ENCODE results near the gene OLFM3. TPM values are rescaled to one million over a fixed set of nuclear protein-coding genes. Genes with fewer than 3 reads are reported as not detected.

Gene OLFM3
- total and polyA plus RNA-seq, 8 donors = 0.15 to 2.4 TPM; not detected in 6

DNA sequence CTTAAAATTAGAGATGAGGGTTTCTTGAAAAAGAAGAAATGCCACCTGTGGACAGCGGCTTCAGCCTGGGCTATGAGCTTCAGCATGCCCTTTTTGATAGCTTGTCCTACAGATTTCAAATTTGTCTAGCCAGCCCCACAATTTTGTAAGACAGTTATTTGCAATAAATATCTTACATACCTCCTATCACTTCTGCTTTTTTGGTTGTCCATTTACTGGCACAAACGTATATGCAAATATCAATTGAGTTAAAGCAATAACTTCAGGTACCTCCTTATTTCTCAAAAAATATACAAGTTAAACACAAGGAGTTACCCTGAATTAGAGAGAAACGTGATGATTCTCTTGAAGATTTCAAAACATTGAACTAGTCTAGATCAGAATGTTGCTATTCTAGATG is 53.5 kb downstream of the OLFM3 start:
- no peaks in the 10 kb centered on the region for H3K9me3 ChIP-seq
- H3K27ac ChIP-seq = no peak overlapping the region
- TF ChIP-seq EP300 (IDR thresholded peaks at IDR 0.05) = no peak
- WGBS, 5 donors = 55 to 84% (median 58%) methylated on average over 3 of the region's 3 CpGs
- DNase-seq = no peak
- intact Hi-C loops (cut with DNase I; ENCODE audit: low total_unique reads) = no loop called here
- H3K4me3 ChIP-seq = no peak overlapping the region
- no peaks in the 10 kb centered on the region for H3K36me3 ChIP-seq
- no peaks in the 10 kb centered on the region for H3K27me3 ChIP-seq
- no peaks in the 10 kb centered on the region for H3K4me1 ChIP-seq

DNA sequence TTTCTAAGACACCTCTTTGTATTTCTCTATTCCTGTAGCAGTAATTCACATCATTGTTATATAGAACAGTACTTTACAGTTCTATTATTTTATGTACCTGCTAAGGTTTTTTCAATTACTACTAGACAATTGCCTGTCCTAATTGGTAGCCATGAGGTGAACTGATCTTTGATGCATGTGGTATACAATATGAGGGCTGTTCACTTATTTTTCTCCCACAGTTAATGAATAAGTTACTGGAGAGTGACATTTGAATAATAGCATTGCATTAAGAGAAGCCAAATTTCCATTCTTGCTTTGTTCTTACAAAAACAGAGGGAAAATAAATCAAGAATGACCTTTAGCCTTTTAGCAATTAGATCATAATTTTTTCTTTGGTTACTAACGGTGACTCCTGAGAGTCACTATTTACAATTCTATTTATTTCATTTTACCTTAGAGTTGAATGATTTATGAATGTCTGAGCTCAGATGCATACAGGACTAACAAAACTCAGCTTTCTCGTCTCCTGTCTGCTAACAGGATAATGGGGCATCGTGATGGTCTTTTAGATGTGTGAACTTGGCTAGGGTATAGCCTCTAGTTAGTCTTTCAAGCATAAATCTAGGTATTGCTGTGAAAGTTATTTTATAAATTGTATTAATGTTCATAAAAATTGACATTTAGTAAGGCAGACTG is 54.1 kb downstream of the OLFM3 start:
- Histone ChIP-seq H3K36me3 (no peaks in the 10 kb centered on the region), H3K27me3 (no peaks in the 10 kb centered on the region), H3K9me3 (no peaks in the 10 kb centered on the region), H3K27ac (no peak overlapping the region), H3K4me3 (no peak overlapping the region), H3K4me1 (no peaks in the 10 kb centered on the region)
- intact Hi-C loops (cut with DNase I; ENCODE audit: low total_unique reads) = no loop called here
- no peak for DNase-seq
- WGBS, 5 donors = 48 to 57% (median 52%) methylated on average over 3 of the region's 3 CpGs
- no peak for TF ChIP-seq EP300 (IDR thresholded peaks at IDR 0.05)
- TF ChIP-seq POLR2A (IDR thresholded peaks at IDR 0.05) = no peak
- no peak for TF ChIP-seq POLR2AphosphoS5 (IDR thresholded peaks at IDR 0.05)
- TF ChIP-seq CTCF (IDR thresholded peaks at IDR 0.05) = no peak

- Histone ChIP-seq H3K9me3 (no peaks in the 10 kb centered on the region), H3K4me3 (no peak overlapping the region), H3K27ac (no peak overlapping the region), H3K27me3 (no peaks in the 10 kb centered on the region), H3K36me3 (no peaks in the 10 kb centered on the region), H3K4me1 (no peaks in the 10 kb centered on the region)
- intact Hi-C loops (cut with DNase I; ENCODE audit: low total_unique reads) = no loop called here
- WGBS, 5 donors = 0 to 84% (median 53%) methylated on average over 1 of the region's 1 CpG
- TF ChIP-seq EP300 (IDR thresholded peaks at IDR 0.05) (no peak), POLR2AphosphoS5 (IDR thresholded peaks at IDR 0.05) (no peak), POLR2A (IDR thresholded peaks at IDR 0.05) (no peak), CTCF (IDR thresholded peaks at IDR 0.05) (no peak)
- no peak for DNase-seq
These were observed 58.0 kb downstream of the OLFM3 start for GRCh38 chr1:101938681-101939080.

DNA sequence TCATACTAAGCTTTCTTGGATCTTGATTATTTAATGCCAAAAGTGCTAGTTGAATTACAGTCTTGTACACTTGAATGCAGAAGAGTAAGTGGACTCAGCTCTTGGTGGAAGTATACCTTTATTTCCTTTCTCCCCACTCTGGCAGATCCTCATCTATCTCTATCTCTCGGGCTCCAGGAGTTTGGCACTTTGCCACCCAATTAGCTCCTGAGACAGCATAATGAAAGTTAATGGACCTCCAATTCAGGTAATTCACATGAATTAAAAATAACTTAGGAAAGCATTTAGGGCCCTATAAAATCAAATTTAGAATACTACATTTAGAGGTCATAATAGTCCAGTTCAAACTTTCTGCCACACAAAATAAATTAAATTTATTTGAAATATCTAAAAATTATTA is 67.4 kb downstream of the OLFM3 start:
- no peak overlapping the region for H3K4me3 ChIP-seq
- intact Hi-C loops (cut with DNase I; ENCODE audit: low total_unique reads) = no loop called here
- TF ChIP-seq EP300 (IDR thresholded peaks at IDR 0.05) (no peak), POLR2A (IDR thresholded peaks at IDR 0.05) (no peak), CTCF (IDR thresholded peaks at IDR 0.05) (no peak), POLR2AphosphoS5 (IDR thresholded peaks at IDR 0.05) (no peak)
- H3K9me3 ChIP-seq = no peaks in the 10 kb centered on the region
- peak in 1 of 2 donors; percentile 6 for DNase-seq
- no peak overlapping the region for H3K27ac ChIP-seq
- no peaks in the 10 kb centered on the region for H3K27me3 ChIP-seq
- H3K36me3 ChIP-seq = no peaks in the 10 kb centered on the region
- H3K4me1 ChIP-seq = no peaks in the 10 kb centered on the region
- 30 to 76% (median 49%) methylated on average over 1 of the region's 1 CpG for WGBS, 5 donors

DNA sequence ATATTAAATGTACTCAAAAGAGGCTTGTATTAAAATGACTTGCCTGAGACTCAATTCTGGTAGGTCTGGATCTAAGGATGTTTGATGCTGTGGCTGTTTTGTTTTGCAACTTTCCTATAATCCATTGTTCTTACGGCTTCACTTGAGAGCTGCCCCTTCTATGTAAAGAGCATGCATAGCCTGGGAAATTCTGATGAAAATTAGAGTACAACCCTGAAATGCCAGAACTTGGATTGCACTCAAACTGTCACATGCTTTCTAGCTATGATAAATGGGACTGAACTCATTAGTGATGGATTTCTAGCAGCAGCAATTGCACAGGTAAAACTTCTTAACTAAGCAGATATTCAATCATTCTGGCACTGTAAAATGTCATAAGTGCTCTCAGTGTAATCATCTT is 67.9 kb downstream of the OLFM3 start:
- peak in 1 of 2 donors; percentile 14 for DNase-seq
- Histone ChIP-seq H3K9me3 (no peaks in the 10 kb centered on the region), H3K27me3 (no peaks in the 10 kb centered on the region), H3K27ac (no peak overlapping the region), H3K4me3 (no peak overlapping the region), H3K4me1 (no peaks in the 10 kb centered on the region), H3K36me3 (no peaks in the 10 kb centered on the region)
- no peak for TF ChIP-seq POLR2AphosphoS5 (IDR thresholded peaks at IDR 0.05)
- TF ChIP-seq POLR2A (IDR thresholded peaks at IDR 0.05) = no peak
- no peak for TF ChIP-seq EP300 (IDR thresholded peaks at IDR 0.05)
- no peak for TF ChIP-seq CTCF (IDR thresholded peaks at IDR 0.05)
- intact Hi-C loops (cut with DNase I; ENCODE audit: low total_unique reads) = no loop called here
- 71 to 85% (median 78%) methylated on average over 1 of the region's 1 CpG for whole genome bisulfite sequencing, 5 donors

All from stomach (tissue), 9 donors.